Parathyroid adenoma (tissue), 2 donors: Measurements from ENCODE around the gene GRIFIN.

ENCODE experiments used
- H2AFZ ChIP-seq: fragments of 300-600 bp; sonication (generic); one replicate; pipeline ENCODE4 v1.7.0; 2017; ENCODE audit warnings: antibody characterized with exemption, mild to moderate bottlenecking
- H3K27ac ChIP-seq: fragments of 300-600 bp; sonication (generic); one replicate; pipeline ENCODE4 v1.7.0; 2017
- H3K27me3 ChIP-seq: fragments of 300-600 bp; sonication (generic); one replicate; pipeline ENCODE4 v1.7.0; 2017; ENCODE audit warnings: low read length; ENCODE audit not compliant: control insufficient read depth, insufficient read depth
- H3K36me3 ChIP-seq: fragments of 300-600 bp; sonication (generic); one replicate; pipeline ENCODE4 v1.7.0; 2017; ENCODE audit warnings: low read length; ENCODE audit not compliant: control insufficient read depth, insufficient read depth
- H3K4me1 ChIP-seq: fragments of 300-600 bp; sonication (generic); one replicate; pipeline ENCODE4 v1.7.0; 2017; ENCODE audit warnings: control low read depth
- H3K4me2 ChIP-seq: fragments of 300-600 bp; sonication (generic); one replicate; pipeline ENCODE4 v1.7.0; 2017; ENCODE audit warnings: low read length
- H3K4me3 ChIP-seq: fragments of 300-600 bp; sonication (generic); one replicate; pipeline ENCODE4 v1.7.0; 2017; ENCODE audit warnings: low read depth, low read length
- H3K79me2 ChIP-seq: fragments of 300-600 bp; sonication (generic); one replicate; pipeline ENCODE4 v1.7.0; 2017; ENCODE audit warnings: control low read depth
- H3K9ac ChIP-seq: fragments of 300-600 bp; sonication (generic); one replicate; pipeline ENCODE4 v1.7.0; 2017; ENCODE audit warnings: mild to moderate bottlenecking
- H3K9me3 ChIP-seq: fragments of 300-600 bp; sonication (generic); one replicate; pipeline ENCODE4 v1.7.0; 2017; ENCODE audit warnings: low read length; ENCODE audit not compliant: control insufficient read depth
- TF ChIP-seq, protein P1 (sequence below): fragments of 300-600 bp; sonication (generic); IDR thresholded peaks from one replicate; pipeline ENCODE4 v1.7.0; 2017; ENCODE audit warnings: antibody characterized with exemption, mild to moderate bottlenecking
- donor health status: primary hyperparathyroidism.

GRIFIN gene

DNA sequence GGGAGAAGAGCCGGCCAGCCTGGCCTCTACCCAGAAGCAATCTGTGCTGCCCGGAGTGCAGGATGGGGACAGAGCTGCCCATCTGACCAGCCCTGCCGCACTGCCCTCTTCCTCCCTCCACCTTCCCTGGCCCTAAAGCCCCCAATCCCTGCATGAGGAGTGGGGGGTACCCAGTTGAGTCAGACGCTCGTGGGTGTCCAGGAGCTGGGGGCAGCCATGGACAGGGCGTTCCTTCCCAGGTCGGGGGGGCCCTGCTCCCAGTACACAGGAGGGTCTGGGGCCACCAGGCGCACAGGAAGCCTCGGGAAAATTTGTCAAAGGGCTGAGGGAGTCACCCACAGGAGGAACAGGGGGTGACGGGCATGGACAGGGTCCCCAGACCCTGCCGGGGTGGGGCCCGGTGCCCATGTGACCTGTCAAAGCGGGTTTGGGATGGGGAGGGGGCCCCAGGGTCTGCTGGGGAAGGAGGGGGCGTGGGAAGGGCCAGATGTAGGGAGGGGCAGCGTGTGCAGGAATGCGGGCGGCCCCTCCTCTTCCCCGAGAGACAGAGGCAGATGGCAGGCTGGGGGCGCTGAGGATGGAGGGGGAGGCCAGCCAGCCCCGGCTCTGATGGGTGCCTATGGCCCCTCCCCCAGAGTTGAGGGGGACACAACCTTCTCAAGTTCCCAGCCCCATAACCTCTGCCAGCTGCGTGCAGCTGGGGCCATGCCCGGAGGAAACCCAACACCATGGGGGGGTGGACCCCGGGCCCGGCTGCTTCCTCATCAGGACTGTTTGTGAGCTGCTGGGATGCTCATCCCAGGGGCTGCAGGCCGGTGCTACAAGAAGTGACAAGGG, 21.5 kb upstream of the GRIFIN start:
- no peak overlapping the region for H3K27ac ChIP-seq
- no peak overlapping the region for H2AFZ ChIP-seq
- no peak overlapping the region for H3K4me3 ChIP-seq
- no peaks in the 10 kb centered on the region for H3K79me2 ChIP-seq
- no peak overlapping the region for H3K4me2 ChIP-seq
- no peak overlapping the region for H3K9ac ChIP-seq
- H3K36me3 ChIP-seq, result no peaks in the 10 kb centered on the region
- H3K27me3 ChIP-seq, result no peaks in the 10 kb centered on the region
- TF ChIP-seq, protein P1, sequence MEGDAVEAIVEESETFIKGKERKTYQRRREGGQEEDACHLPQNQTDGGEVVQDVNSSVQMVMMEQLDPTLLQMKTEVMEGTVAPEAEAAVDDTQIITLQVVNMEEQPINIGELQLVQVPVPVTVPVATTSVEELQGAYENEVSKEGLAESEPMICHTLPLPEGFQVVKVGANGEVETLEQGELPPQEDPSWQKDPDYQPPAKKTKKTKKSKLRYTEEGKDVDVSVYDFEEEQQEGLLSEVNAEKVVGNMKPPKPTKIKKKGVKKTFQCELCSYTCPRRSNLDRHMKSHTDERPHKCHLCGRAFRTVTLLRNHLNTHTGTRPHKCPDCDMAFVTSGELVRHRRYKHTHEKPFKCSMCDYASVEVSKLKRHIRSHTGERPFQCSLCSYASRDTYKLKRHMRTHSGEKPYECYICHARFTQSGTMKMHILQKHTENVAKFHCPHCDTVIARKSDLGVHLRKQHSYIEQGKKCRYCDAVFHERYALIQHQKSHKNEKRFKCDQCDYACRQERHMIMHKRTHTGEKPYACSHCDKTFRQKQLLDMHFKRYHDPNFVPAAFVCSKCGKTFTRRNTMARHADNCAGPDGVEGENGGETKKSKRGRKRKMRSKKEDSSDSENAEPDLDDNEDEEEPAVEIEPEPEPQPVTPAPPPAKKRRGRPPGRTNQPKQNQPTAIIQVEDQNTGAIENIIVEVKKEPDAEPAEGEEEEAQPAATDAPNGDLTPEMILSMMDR, result no peak
- no peaks in the 10 kb centered on the region for H3K4me1 ChIP-seq
- H3K9me3 ChIP-seq, result no peaks in the 10 kb centered on the region

DNA sequence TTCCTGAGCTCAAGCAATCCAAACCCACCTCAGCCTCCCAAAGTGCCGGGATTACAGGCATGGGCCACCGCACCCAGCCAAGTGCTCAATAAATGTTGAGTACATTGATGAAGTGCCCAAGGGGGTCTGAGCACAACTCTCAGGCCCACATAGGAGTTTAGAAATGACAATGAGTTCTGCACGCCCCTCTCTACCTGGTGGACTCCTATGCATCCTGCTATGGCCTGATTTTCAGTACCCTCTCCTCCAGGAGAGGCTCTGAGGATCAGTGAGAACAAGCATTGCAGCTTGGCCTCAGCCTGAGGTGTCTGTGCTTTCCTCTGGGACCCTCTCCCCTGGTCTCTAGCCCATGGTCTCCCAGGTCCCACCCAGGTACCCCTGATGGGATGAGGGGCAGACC, 20.9 kb upstream of the GRIFIN start:
- no peak overlapping the region for H3K27ac ChIP-seq
- no peak overlapping the region for H3K4me2 ChIP-seq
- TF ChIP-seq, protein P1, result no peak
- H3K27me3 ChIP-seq, result no peaks in the 10 kb centered on the region
- no peaks in the 10 kb centered on the region for H3K79me2 ChIP-seq
- H3K4me3 ChIP-seq, result no peak overlapping the region
- H3K9me3 ChIP-seq, result no peaks in the 10 kb centered on the region
- no peak overlapping the region for H2AFZ ChIP-seq
- no peaks in the 10 kb centered on the region for H3K36me3 ChIP-seq
- no peak overlapping the region for H3K9ac ChIP-seq
- H3K4me1 ChIP-seq, result no peaks in the 10 kb centered on the region

DNA sequence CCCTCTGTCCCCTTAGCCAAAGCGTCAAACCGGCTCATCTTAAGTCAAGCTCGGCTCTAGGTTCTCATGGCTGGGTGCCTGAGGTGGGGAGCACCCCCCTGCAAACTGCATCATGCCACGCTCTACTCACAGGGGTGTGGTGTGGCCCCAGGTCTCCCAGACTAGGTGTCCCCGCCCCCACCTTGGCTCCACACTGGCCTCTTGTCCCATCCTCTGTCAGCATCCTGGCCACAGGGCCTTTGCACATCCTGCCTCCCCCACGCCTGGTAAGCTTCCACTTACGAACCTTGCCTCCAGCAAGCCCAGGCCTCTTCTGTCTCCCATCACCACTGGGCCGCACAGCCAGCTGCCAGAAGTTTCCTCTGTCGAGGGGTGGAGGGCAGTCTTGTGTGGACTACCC, 20.2 kb upstream of the GRIFIN start:
- H3K36me3 ChIP-seq, result no peaks in the 10 kb centered on the region
- no peaks in the 10 kb centered on the region for H3K27me3 ChIP-seq
- H3K9me3 ChIP-seq, result no peaks in the 10 kb centered on the region
- H3K4me1 ChIP-seq, result no peaks in the 10 kb centered on the region
- no peak overlapping the region for H3K9ac ChIP-seq
- no peak overlapping the region for H3K4me2 ChIP-seq
- TF ChIP-seq, protein P1, result no peak
- no peak overlapping the region for H3K4me3 ChIP-seq
- H3K79me2 ChIP-seq, result no peaks in the 10 kb centered on the region
- no peak overlapping the region for H2AFZ ChIP-seq
- H3K27ac ChIP-seq, result no peak overlapping the region

DNA sequence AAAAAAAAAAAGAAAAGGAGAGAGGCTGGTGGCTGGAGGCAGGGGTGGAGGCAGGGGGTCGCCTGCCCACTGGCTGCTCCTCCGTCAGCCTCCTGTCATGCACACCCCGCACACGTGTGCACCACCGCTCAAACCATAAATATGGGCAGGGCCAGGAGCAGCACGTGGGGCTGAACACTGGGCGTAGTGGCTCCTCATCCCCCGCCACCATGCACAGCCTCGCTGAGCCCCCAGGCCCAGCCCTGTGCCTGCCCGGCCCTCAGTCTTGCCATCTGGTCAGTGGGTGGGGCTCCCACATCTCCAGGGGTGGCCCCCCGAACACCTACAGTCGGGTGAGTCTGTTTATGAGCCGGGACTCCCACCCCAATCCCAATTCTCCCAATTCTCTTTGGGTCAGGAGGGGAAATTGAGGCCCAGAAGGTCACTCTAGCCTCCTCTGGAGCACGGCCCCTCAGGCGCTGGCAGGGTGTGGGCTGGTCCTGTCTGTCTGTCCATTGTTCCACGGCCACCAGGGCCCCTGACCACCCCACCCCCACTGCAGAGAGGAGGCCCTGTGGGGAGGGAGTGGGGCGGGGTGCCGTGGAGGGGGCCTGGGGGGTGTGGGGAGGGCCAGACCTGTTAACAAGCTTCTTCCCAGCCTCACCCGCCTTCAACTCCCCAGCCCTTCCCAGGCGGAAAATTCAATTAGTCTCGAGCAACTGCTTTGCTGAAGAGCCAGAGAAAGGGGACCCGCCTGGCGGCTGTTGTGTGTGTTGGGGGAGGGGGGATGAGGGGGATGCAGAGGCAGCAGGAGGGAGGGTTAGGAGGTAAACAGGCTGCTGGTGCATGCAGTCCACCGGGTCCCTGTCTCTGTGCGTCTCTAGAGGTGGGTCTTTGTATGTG, 19.5 kb upstream of the GRIFIN start:
- Histone ChIP-seq H3K27me3 (no peaks in the 10 kb centered on the region), H3K4me2 (no peak overlapping the region), H3K4me3 (no peak overlapping the region), H3K4me1 (no peaks in the 10 kb centered on the region), H3K27ac (no peak overlapping the region), H2AFZ (no peak overlapping the region), H3K9me3 (no peaks in the 10 kb centered on the region), H3K36me3 (no peaks in the 10 kb centered on the region), H3K9ac (no peak overlapping the region), H3K79me2 (no peaks in the 10 kb centered on the region)
- TF ChIP-seq, protein P1, result no peak
